PC-9 (cell line): ENCODE data around the gene LRRTM3. TPM values are rescaled to one million over a fixed set of nuclear protein-coding genes. Genes with fewer than 3 reads are reported as not detected.

Experiments
- BruUV-seq: library from RNA; stranded (reverse); fragments of 400-500 nt; replicated peaks from 2 replicates; lab custom pipeline; 2021; lab: Mats Ljungman, UMichigan
- CTCF ChIA-PET: fragments of 300-600 bp; sonication (Branson Sonifier 250); formaldehyde crosslinking; loops from one replicate; lab custom pipeline; 2022; ENCODE audit warnings: antibody characterized with exemption; lab: Charles Lee
- POLR2A ChIA-PET: fragments of 300-600 bp; sonication (Branson Sonifier 250); formaldehyde crosslinking; loops from one replicate; lab custom pipeline; 2022; ENCODE audit warnings: antibody characterized with exemption; ENCODE audit not compliant: unreplicated experiment; lab: Charles Lee
- DNase-seq, 2 experiments: peaks; one replicate each; pipeline versions ENCODE4 v3.0.0 to v3.0.0-alpha.2; 2015 to 2022; ENCODE audit warnings: mixed read lengths in 1 of 2
- H2AFZ ChIP-seq: fragments of 200-600 bp; sonication (generic); 2 replicates; pipeline ENCODE4 v1.8.1; 2017; ENCODE audit warnings: antibody characterized with exemption
- H3F3A ChIP-seq: fragments of 200-600 bp; sonication (generic); 2 replicates; pipeline ENCODE4 v1.8.1; 2017; ENCODE audit warnings: antibody characterized with exemption, mild to moderate bottlenecking, low read depth; ENCODE audit not compliant: insufficient read depth
- H3K27ac ChIP-seq: fragments of 200-600 bp; sonication (generic); 2 replicates; pipeline ENCODE4 v1.6.1; 2016; ENCODE audit warnings: mixed run types
- H3K27me3 ChIP-seq: fragments of 200-600 bp; sonication (generic); 2 replicates; pipeline ENCODE4 v1.6.1; 2016; ENCODE audit warnings: low read depth, mixed run types; ENCODE audit not compliant: insufficient read depth
- H3K36me3 ChIP-seq: fragments of 200-600 bp; sonication (generic); 2 replicates; pipeline ENCODE4 v1.6.1; 2016; ENCODE audit warnings: low read depth, mixed run types
- H3K4me1 ChIP-seq: fragments of 200-600 bp; sonication (generic); replicated peaks from 2 replicates; pipeline ENCODE4 v1.6.1; 2016; ENCODE audit warnings: mixed run types; ENCODE audit not compliant: insufficient read depth
- H3K4me2 ChIP-seq: fragments of 200-600 bp; sonication (generic); 2 replicates; pipeline ENCODE4 v1.6.1; 2017; ENCODE audit warnings: mixed run types
- H3K4me3 ChIP-seq: fragments of 200-600 bp; sonication (generic); 2 replicates; pipeline ENCODE4 v1.6.1; 2016; ENCODE audit warnings: mixed run types
- H3K79me2 ChIP-seq: fragments of 200-600 bp; sonication (generic); 2 replicates; pipeline ENCODE4 v1.6.1; 2017; ENCODE audit warnings: low read depth, mixed run types
- H3K9me2 ChIP-seq: fragments of 200-600 bp; sonication (generic); 2 replicates; pipeline ENCODE4 v1.8.1; 2017; ENCODE audit warnings: mild to moderate bottlenecking; ENCODE audit not compliant: insufficient read depth
- H3K9me3 ChIP-seq: fragments of 200-600 bp; sonication (generic); 2 replicates; pipeline ENCODE4 v1.8.1; 2016; ENCODE audit warnings: low read depth; ENCODE audit not compliant: insufficient read depth
- H4K20me1 ChIP-seq: fragments of 200-600 bp; sonication (generic); 2 replicates; pipeline ENCODE4 v1.8.1; 2017; ENCODE audit not compliant: insufficient read depth
- EZH2 ChIP-seq: fragments of 200-600 bp; sonication (generic); IDR thresholded peaks from 2 replicates; pipeline ENCODE4 v1.8.0; 2017; ENCODE audit warnings: antibody characterized with exemption, low read depth
- intact Hi-C: fragments of 100-400 bp; cut with micrococcal nuclease; formaldehyde crosslinking; loops from one replicate; pipeline ENCODE4 v1.10.0; 2022; ENCODE audit not compliant: unreplicated experiment
- total RNA-seq: library from RNA; stranded (reverse); gene quantifications from 2 replicates; pipeline ENCODE4 v1.2.3, GENCODE V29; 2021
- TF ChIP-seq, protein P1 (sequence below): fragments of 200-600 bp; sonication (generic); conservative IDR thresholded peaks from 2 replicates; pipeline ENCODE4 v1.6.1; 2017; ENCODE audit warnings: mixed run types, antibody characterized with exemption, mild to moderate bottlenecking, moderate library complexity

LRRTM3 gene
- total RNA-seq, 1 experiment from 2014 or later = not detected

DNA sequence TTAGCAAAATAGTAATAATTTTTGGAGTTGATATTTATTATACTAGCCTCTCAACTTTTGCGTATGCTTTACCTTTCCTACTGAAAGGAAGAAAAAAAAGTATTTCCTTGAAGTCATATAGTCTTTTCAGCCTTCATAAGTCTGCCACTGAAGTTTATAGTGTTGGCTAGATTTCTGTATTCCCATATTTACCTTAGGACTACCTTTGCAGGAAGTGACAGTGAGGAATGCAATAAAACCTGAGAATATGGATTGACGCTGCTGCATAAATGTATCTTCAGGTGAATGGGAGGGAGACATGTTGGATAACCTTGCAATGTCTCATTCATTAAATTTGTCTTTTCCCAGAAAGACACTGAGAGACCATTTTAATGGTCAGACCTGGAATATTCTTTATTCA is 6.6 kb upstream of the LRRTM3 start:
- POLR2A ChIA-PET = no interaction called here
- Histone ChIP-seq H3K9me2 (no peaks in the 10 kb centered on the region), H2AFZ (no peak overlapping the region), H3K4me1 (no peaks in the 10 kb centered on the region), H3K9me3 (no peaks in the 10 kb centered on the region), H3K79me2 (no peaks in the 10 kb centered on the region), H3K36me3 (no peaks in the 10 kb centered on the region), H3K4me3 (no peak overlapping the region), H3F3A (no peaks in the 10 kb centered on the region), H3K4me2 (no peak overlapping the region), H3K27me3 (no peaks in the 10 kb centered on the region), H3K27ac (no peak overlapping the region), H4K20me1 (no peaks in the 10 kb centered on the region)
- no peak for DNase-seq
- intact Hi-C loops = no loop called here
- no TSS peak for BruUV-seq
- TF ChIP-seq, protein P1, sequence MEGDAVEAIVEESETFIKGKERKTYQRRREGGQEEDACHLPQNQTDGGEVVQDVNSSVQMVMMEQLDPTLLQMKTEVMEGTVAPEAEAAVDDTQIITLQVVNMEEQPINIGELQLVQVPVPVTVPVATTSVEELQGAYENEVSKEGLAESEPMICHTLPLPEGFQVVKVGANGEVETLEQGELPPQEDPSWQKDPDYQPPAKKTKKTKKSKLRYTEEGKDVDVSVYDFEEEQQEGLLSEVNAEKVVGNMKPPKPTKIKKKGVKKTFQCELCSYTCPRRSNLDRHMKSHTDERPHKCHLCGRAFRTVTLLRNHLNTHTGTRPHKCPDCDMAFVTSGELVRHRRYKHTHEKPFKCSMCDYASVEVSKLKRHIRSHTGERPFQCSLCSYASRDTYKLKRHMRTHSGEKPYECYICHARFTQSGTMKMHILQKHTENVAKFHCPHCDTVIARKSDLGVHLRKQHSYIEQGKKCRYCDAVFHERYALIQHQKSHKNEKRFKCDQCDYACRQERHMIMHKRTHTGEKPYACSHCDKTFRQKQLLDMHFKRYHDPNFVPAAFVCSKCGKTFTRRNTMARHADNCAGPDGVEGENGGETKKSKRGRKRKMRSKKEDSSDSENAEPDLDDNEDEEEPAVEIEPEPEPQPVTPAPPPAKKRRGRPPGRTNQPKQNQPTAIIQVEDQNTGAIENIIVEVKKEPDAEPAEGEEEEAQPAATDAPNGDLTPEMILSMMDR = no peak
- no peak for TF ChIP-seq EZH2
- CTCF ChIA-PET = no interaction called here

DNA sequence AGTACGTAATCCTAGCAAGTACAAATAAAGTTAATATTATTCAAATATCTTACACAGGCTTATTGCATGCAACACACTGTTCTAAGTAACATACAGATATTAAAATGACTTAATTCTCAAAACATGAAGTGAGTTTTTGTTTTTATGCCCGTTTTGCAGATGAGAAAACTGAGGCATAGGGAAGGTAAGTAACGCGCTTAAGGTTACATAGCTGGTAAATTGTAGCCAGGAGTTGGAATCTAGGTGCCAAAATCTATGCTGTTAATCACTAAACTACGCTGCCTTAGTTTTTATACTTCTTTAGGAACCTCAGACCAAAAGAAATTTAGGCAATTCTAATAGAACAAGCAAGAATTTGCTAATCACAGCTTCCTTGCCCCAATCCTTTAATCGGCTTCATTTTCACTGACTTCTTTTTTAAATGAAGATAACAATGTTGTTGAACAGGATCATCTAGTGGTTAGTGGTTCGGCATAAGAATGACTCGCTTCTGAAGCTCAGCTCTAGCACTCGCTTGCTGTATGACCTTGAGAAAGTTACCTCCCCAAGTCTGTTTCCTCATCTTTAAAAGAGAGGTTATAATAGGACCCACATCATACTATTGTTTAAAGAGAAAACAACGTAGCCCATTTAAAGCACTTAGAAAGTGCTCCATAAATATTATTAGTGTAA is 1.0 kb upstream of the LRRTM3 start:
- Histone ChIP-seq H3K4me3 (no peak overlapping the region), H3K9me2 (no peaks in the 10 kb centered on the region), H3K4me2 (no peak overlapping the region), H3K27me3 (no peaks in the 10 kb centered on the region; the same call in 1 of the 2 replicates), H3K79me2 (no peaks in the 10 kb centered on the region), H3K9me3 (no peaks in the 10 kb centered on the region), H2AFZ (no peak overlapping the region), H3K27ac (no peak overlapping the region), H3K36me3 (no peaks in the 10 kb centered on the region), H3F3A (no peaks in the 10 kb centered on the region), H4K20me1 (no peaks in the 10 kb centered on the region), H3K4me1 (no peaks in the 10 kb centered on the region)
- CTCF ChIA-PET = no interaction called here
- POLR2A ChIA-PET = interaction anchor here (0.6 kb wide), 2 partner anchors 88 to 1340 kb away, joined by 3 to 7 read pairs; no protein-coding TSS in a partner anchor
- TF ChIP-seq EZH2 = no peak
- TF ChIP-seq, protein P1 = no peak
- intact Hi-C loops = loop anchor here (1.0 to 10.0 kb wide), 5 partner anchors 90 to 743 kb away; no protein-coding TSS in a partner anchor
- peak in 1 of 2 experiments; percentile 42 for DNase-seq
- BruUV-seq = no TSS peak

DNA sequence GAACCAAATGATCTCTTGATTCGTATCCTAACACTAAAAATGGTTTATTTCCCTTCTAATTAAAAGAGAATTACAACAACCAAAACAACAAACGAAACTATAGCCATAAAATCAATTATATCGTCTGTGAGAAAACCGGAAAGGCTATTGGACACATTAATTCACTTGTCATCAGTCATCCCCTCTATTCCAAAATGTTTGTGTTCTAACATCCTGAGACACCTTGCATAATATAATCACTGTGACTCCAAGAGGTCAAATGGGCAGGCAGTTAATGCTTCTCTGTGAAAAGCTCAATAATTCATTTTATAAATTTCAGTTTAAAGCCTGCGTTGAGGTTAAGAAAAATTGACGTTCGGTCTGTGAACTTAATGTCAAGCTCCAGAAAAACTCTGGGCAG is 463 bp upstream of the LRRTM3 start:
- no peak for DNase-seq
- H3K27ac ChIP-seq = no peak overlapping the region
- intact Hi-C loops = loop anchor here (1.0 to 10.0 kb wide), 5 partner anchors 91 to 743 kb away; no protein-coding TSS in a partner anchor
- H3K36me3 ChIP-seq = no peaks in the 10 kb centered on the region
- H3K9me2 ChIP-seq = no peaks in the 10 kb centered on the region
- H4K20me1 ChIP-seq = no peaks in the 10 kb centered on the region
- H3K4me3 ChIP-seq = no peak overlapping the region
- TF ChIP-seq, protein P1 = no peak
- ChIA-PET CTCF (interaction anchor here (0.6 to 0.9 kb wide), 3 partner anchors 10 to 855 kb away, joined by 3 to 17 read pairs (median 4); no protein-coding TSS in a partner anchor), POLR2A (interaction anchor here (0.6 kb wide), 1 partner anchor 89 kb away, joined by 3 read pairs; no protein-coding TSS in a partner anchor)
- H3K4me1 ChIP-seq = no peaks in the 10 kb centered on the region
- BruUV-seq = no TSS peak
- H3F3A ChIP-seq = no peaks in the 10 kb centered on the region
- H3K9me3 ChIP-seq = no peaks in the 10 kb centered on the region
- no peaks in the 10 kb centered on the region for H3K79me2 ChIP-seq
- H3K27me3 ChIP-seq = no peaks in the 10 kb centered on the region; the same call in 1 of the 2 replicates
- no peak overlapping the region for H3K4me2 ChIP-seq
- no peak overlapping the region for H2AFZ ChIP-seq
